ENCODE measurements around the gene NSD2.
"Not testable (repeated sequence)": the region's sequence is repeated elsewhere in the genome, so short reads cannot be mapped to it uniquely, and the experiment has no call there.

The NSD2 gene

DNA sequence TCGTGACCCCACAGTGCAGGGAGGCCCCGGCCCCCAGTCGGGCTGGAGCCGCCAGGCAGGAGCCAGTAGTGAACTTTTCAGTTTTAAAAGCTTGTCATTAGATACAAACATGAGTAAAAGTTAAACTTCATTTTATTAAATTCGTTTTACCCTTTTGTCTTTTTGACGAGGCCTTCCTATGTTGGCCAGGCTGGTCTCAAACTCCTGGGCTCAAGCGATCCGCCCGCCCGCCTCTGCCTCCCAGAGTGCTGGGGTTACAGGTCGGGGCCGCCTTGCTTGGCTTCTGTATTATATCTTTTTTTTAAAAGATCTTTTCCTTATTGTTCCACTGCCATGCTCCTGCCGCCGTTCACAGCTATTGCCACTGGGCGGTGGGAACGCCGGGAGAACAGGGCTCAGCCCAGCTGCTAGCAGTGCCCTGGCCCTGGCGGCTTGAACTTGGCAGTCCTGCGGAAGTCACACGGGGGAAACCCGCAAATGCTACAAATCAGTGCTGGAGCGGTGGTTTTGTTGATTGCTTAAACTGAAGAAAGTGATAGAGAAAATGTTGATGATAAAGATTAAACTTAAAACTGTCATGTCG is 138.5 kb downstream of the NSD2 start:
- peak; percentile 22 for DNase-seq

DNA sequence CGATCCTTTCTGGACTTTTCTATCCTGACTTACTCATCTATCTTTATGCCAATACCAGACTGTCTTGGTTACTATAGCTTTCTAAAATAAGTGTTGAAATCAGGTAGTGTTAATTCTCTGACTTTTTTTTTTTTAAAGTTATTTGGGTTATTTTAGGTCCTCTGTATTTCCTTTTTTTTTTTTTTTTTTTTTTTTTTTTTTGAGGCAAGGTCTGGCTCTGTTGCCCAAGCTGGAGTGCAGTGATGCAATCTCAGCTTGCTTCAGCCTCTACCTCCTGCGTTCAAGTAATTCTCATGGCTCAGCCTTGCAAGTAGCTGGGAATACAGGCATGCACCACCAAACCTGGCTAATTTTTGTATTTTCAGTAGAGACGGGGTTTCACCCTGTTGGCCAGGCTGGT is 140.4 kb downstream of the NSD2 start:
- no peak for DNase-seq

GRCh38 chr4:2015008-2015407 is 143.8 kb downstream of the NSD2 start:
- DNase-seq = no peak

- DNase-seq = not testable (repeated sequence)
These were observed 150.3 kb downstream of the NSD2 start for GRCh38 chr4:2021358-2022018.

DNA sequence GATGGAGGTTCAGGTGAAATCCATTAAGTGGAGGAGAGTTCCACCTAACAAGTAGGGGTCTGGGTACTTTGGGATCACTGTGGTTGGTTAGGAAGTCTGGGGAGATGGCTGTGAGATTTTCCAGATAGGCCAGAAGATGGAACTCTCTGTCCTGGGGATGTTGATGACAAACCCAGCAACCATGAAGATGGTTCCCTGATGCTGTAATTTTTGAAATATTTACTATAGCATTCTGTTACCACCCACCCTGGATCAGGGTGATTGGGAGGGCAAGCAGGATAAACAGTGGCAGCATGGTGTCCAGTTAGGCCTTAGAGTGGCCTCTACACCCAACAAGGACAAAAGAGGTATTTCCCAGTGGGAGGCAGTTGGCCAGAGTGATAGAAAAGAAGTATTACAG is 153.5 kb downstream of the NSD2 start:
- no peak for DNase-seq

- DNase-seq = no peak
These were observed 154.6 kb downstream of the NSD2 start for GRCh38 chr4:2025817-2026216.

DNA sequence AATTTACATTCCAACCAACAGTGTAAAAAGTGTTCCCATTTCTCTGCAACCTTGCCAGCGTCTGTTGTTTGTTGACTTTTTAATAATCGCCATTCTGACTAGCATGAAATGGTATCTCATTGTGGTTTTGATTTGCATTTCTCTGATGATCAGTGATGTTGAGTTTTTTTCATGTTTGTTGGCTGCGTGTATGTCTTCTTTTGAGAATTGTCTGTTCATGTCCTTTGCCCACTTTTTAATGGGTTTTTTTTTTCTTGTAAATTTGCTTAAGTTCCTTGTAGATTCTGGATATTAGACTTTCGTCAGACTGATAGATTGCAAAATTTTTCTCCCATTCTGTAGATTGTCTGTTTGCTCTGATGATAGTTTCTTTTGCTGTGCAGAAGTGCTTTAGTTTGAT is 155.9 kb downstream of the NSD2 start:
- not testable (repeated sequence) for DNase-seq

GRCh38 chr4:2031161-2031560 is 160.0 kb downstream of the NSD2 start:
- DNase-seq = not testable (repeated sequence)
